ENCODE measurements around the gene RBKS.

RBKS gene

GRCh38 chr2:27773959-27774358, 116.2 kb downstream of the RBKS start:
- Histone ChIP-seq H3K23ac (ENCODE audit: low read length) (no peak overlapping the region), H4K91ac (ENCODE audit: low read depth, low read length) (no peak overlapping the region), H4K8ac (ENCODE audit: low read depth, low read length) (no peak overlapping the region), H2BK5ac (ENCODE audit: low read depth, low read length, poor library complexity) (no peak overlapping the region), H2AK5ac (ENCODE audit: low read length) (no peak overlapping the region), H3K4me3 (ENCODE audit: low read depth, low read length) (no peak overlapping the region), H3K9me3 (ENCODE audit: insufficient read depth, low read depth, low read length) (no peaks in the 10 kb centered on the region), H2AFZ (ENCODE audit: insufficient read depth, low read length, poor library complexity) (no peak overlapping the region), H3K27me3 (ENCODE audit: insufficient read depth, low read length) (no peaks in the 10 kb centered on the region), H3K27ac (ENCODE audit: low read depth, low read length) (no peak overlapping the region), H3K36me3 (ENCODE audit: control insufficient read depth in 1 of 2, insufficient read depth in 2 of 2, low read length in 2 of 2) (peaks cover 5% of the 10 kb centered on the region in 2 experiments), H4K12ac (ENCODE audit: low read depth, low read length) (no peak overlapping the region), H3K4me1 (ENCODE audit: control insufficient read depth in 1 of 2, insufficient read depth in 2 of 2, low read length in 2 of 2) (peaks cover 0 to 5% of the 10 kb centered on the region in 2 experiments), H3K9ac (ENCODE audit: low read length) (no peak overlapping the region), H3K4ac (ENCODE audit: low read depth, low read length) (peak overlapping the region; percentile 19), H3K4me2 (ENCODE audit: low read length) (no peak overlapping the region), H3K18ac (ENCODE audit: low read length) (no peak overlapping the region), H3K79me1 (ENCODE audit: low read length) (peaks cover 11% of the 10 kb centered on the region), H3K79me2 (ENCODE audit: control insufficient read depth, insufficient read depth, low read length, poor library complexity) (peaks cover 6% of the 10 kb centered on the region), H2BK12ac (ENCODE audit: low read length) (no peak overlapping the region), H3K14ac (ENCODE audit: low read length) (no peak overlapping the region), H2BK120ac (ENCODE audit: insufficient read depth, low read length, poor library complexity) (no peak overlapping the region)
- WGBS (ENCODE audit: extremely low coverage, insufficient coverage, insufficient read length): no CpG with 5 or more reads among the region's 5 CpGs
- no peak for DNase-seq

- peak overlapping the region; percentile 83 for H3K4ac ChIP-seq (ENCODE audit: low read depth, low read length)
- H3K4me1 ChIP-seq (ENCODE audit: control insufficient read depth in 1 of 2, insufficient read depth in 2 of 2, low read length in 2 of 2): peaks cover 0 to 5% of the 10 kb centered on the region in 2 experiments
- H2AK5ac ChIP-seq (ENCODE audit: low read length): no peak overlapping the region
- H3K79me2 ChIP-seq (ENCODE audit: control insufficient read depth, insufficient read depth, low read length, poor library complexity): peaks cover 6% of the 10 kb centered on the region
- no peak overlapping the region for H3K18ac ChIP-seq (ENCODE audit: low read length)
- H3K4me2 ChIP-seq (ENCODE audit: low read length): peak overlapping the region; percentile 60
- H3K27ac ChIP-seq (ENCODE audit: low read depth, low read length): no peak overlapping the region
- H4K12ac ChIP-seq (ENCODE audit: low read depth, low read length): no peak overlapping the region
- H3K4me3 ChIP-seq (ENCODE audit: low read depth, low read length): no peak overlapping the region
- no CpG with 5 or more reads among the region's 2 CpGs for WGBS (ENCODE audit: extremely low coverage, insufficient coverage, insufficient read length)
- no peaks in the 10 kb centered on the region for H3K9me3 ChIP-seq (ENCODE audit: insufficient read depth, low read depth, low read length)
- H2BK5ac ChIP-seq (ENCODE audit: low read depth, low read length, poor library complexity): no peak overlapping the region
- H4K8ac ChIP-seq (ENCODE audit: low read depth, low read length): no peak overlapping the region
- peaks cover 11% of the 10 kb centered on the region for H3K79me1 ChIP-seq (ENCODE audit: low read length)
- no peak overlapping the region for H3K14ac ChIP-seq (ENCODE audit: low read length)
- H2AFZ ChIP-seq (ENCODE audit: insufficient read depth, low read length, poor library complexity): no peak overlapping the region
- H4K91ac ChIP-seq (ENCODE audit: low read depth, low read length): no peak overlapping the region
- H2BK12ac ChIP-seq (ENCODE audit: low read length): no peak overlapping the region
- no peak overlapping the region for H2BK120ac ChIP-seq (ENCODE audit: insufficient read depth, low read length, poor library complexity)
- H3K9ac ChIP-seq (ENCODE audit: low read length): no peak overlapping the region
- DNase-seq: no peak
- no peaks in the 10 kb centered on the region for H3K27me3 ChIP-seq (ENCODE audit: insufficient read depth, low read length)
- H3K23ac ChIP-seq (ENCODE audit: low read length): no peak overlapping the region
- H3K36me3 ChIP-seq (ENCODE audit: control insufficient read depth in 1 of 2, insufficient read depth in 2 of 2, low read length in 2 of 2): peaks cover 2 to 3% of the 10 kb centered on the region in 2 experiments
Measured at GRCh38 chr2:27772804-27773203, 117.4 kb downstream of the RBKS start.

GRCh38 chr2:27771548-27772335, 118.4 kb downstream of the RBKS start, which contains the start of gene MRPL33:
MRPL33 (plus strand) TSS chr2:27771719; CDS start chr2:27771778, 59 bp downstream.
- peak within 1 kb of the TSS; percentile 99 for H4K12ac ChIP-seq (ENCODE audit: low read depth, low read length)
- H2BK120ac ChIP-seq (ENCODE audit: insufficient read depth, low read length, poor library complexity): peak within 1 kb of the TSS; percentile 89
- peak within 1 kb of the TSS; percentile 99 for H2AFZ ChIP-seq (ENCODE audit: insufficient read depth, low read length, poor library complexity)
- H3K4me2 ChIP-seq (ENCODE audit: low read length): peak within 1 kb of the TSS; percentile 70
- no peaks in the 10 kb centered on the region for H3K9me3 ChIP-seq (ENCODE audit: insufficient read depth, low read depth, low read length)
- peak within 1 kb of the TSS; percentile 96 for H3K14ac ChIP-seq (ENCODE audit: low read length)
- peak within 1 kb of the TSS; percentile 39 for H2AK5ac ChIP-seq (ENCODE audit: low read length)
- peak within 1 kb of the TSS; percentile 99 for H3K18ac ChIP-seq (ENCODE audit: low read length)
- H3K4me1 ChIP-seq (ENCODE audit: control insufficient read depth in 1 of 2, insufficient read depth in 2 of 2, low read length in 2 of 2): peaks cover 0 to 5% of the 10 kb centered on the region in 2 experiments
- peak within 1 kb of the TSS; percentile 97 for H3K9ac ChIP-seq (ENCODE audit: low read length)
- H4K8ac ChIP-seq (ENCODE audit: low read depth, low read length): peak within 1 kb of the TSS; percentile 100
- DNase-seq: peak; percentile 92 to 93
- H2BK5ac ChIP-seq (ENCODE audit: low read depth, low read length, poor library complexity): peak within 1 kb of the TSS; percentile 99
- peaks cover 6% of the 10 kb centered on the region for H3K79me2 ChIP-seq (ENCODE audit: control insufficient read depth, insufficient read depth, low read length, poor library complexity)
- no CpG with 5 or more reads among the region's 48 CpGs for WGBS (ENCODE audit: extremely low coverage, insufficient coverage, insufficient read length)
- H3K79me1 ChIP-seq (ENCODE audit: low read length): peaks cover 11% of the 10 kb centered on the region
- peak within 1 kb of the TSS; percentile 99 for H4K91ac ChIP-seq (ENCODE audit: low read depth, low read length)
- no peak within 1 kb of the TSS for H2BK12ac ChIP-seq (ENCODE audit: low read length)
- peak within 1 kb of the TSS; percentile 97 for H3K4me3 ChIP-seq (ENCODE audit: low read depth, low read length)
- H3K4ac ChIP-seq (ENCODE audit: low read depth, low read length): peak within 1 kb of the TSS; percentile 96
- peak within 1 kb of the TSS; percentile 90 for H3K27ac ChIP-seq (ENCODE audit: low read depth, low read length)
- H3K36me3 ChIP-seq (ENCODE audit: control insufficient read depth in 1 of 2, insufficient read depth in 2 of 2, low read length in 2 of 2): peaks cover 2 to 3% of the 10 kb centered on the region in 2 experiments
- no peaks in the 10 kb centered on the region for H3K27me3 ChIP-seq (ENCODE audit: insufficient read depth, low read length)
- no peak within 1 kb of the TSS for H3K23ac ChIP-seq (ENCODE audit: low read length)

GRCh38 chr2:27771202-27771547, 119.0 kb downstream of the RBKS start:
- peak overlapping the region; percentile 55 for H4K91ac ChIP-seq (ENCODE audit: low read depth, low read length)
- H3K18ac ChIP-seq (ENCODE audit: low read length): no peak overlapping the region
- H4K12ac ChIP-seq (ENCODE audit: low read depth, low read length): peak overlapping the region; percentile 70
- H2AK5ac ChIP-seq (ENCODE audit: low read length): no peak overlapping the region
- peak overlapping the region; percentile 70 for H3K4me2 ChIP-seq (ENCODE audit: low read length)
- peak overlapping the region; percentile 85 for H2AFZ ChIP-seq (ENCODE audit: insufficient read depth, low read length, poor library complexity)
- H3K23ac ChIP-seq (ENCODE audit: low read length): no peak overlapping the region
- peaks cover 2 to 3% of the 10 kb centered on the region in 2 experiments for H3K36me3 ChIP-seq (ENCODE audit: control insufficient read depth in 1 of 2, insufficient read depth in 2 of 2, low read length in 2 of 2)
- peak overlapping the region; percentile 9 for H3K9ac ChIP-seq (ENCODE audit: low read length)
- peak overlapping the region; percentile 100 for H4K8ac ChIP-seq (ENCODE audit: low read depth, low read length)
- no peak overlapping the region for H2BK120ac ChIP-seq (ENCODE audit: insufficient read depth, low read length, poor library complexity)
- H3K4ac ChIP-seq (ENCODE audit: low read depth, low read length): peak overlapping the region; percentile 44
- peaks cover 6% of the 10 kb centered on the region for H3K79me2 ChIP-seq (ENCODE audit: control insufficient read depth, insufficient read depth, low read length, poor library complexity)
- peak overlapping the region; percentile 61 for H3K14ac ChIP-seq (ENCODE audit: low read length)
- no peak overlapping the region for H2BK12ac ChIP-seq (ENCODE audit: low read length)
- no peak overlapping the region for H2BK5ac ChIP-seq (ENCODE audit: low read depth, low read length, poor library complexity)
- H3K9me3 ChIP-seq (ENCODE audit: insufficient read depth, low read depth, low read length): no peaks in the 10 kb centered on the region
- peaks cover 11% of the 10 kb centered on the region for H3K79me1 ChIP-seq (ENCODE audit: low read length)
- peak overlapping the region; percentile 66 for H3K27ac ChIP-seq (ENCODE audit: low read depth, low read length)
- DNase-seq: no peak
- H3K4me1 ChIP-seq (ENCODE audit: control insufficient read depth in 1 of 2, insufficient read depth in 2 of 2, low read length in 2 of 2): peaks cover 0 to 5% of the 10 kb centered on the region in 2 experiments
- WGBS (ENCODE audit: extremely low coverage, insufficient coverage, insufficient read length): no CpG with 5 or more reads among the region's 13 CpGs
- H3K27me3 ChIP-seq (ENCODE audit: insufficient read depth, low read length): no peaks in the 10 kb centered on the region
- H3K4me3 ChIP-seq (ENCODE audit: low read depth, low read length): peak overlapping the region; percentile 60

Data from trophoblast cell (in vitro differentiated cells and primary cell).